SIG-M5 (cell line): ENCODE data around the gene CHST11.
A peak's percentile ranks its signal among the peaks of the same experiment; 100 is the strongest.

Experiments used
- DNase-seq: peaks from one replicate; lab custom pipeline; 2025; lab: John Stamatoyannopoulos, UW

CHST11 gene

GRCh38 chr12:104460041-104460719 lies 3.4 kb downstream of the CHST11 start:
- DNase-seq, result no peak

GRCh38 chr12:104460973-104461698 lies 4.4 kb downstream of the CHST11 start:
- DNase-seq, result peak; percentile 30

- no peak for DNase-seq
Observed at GRCh38 chr12:104462325-104462724, 5.6 kb downstream of the CHST11 start.

GRCh38 chr12:104462931-104463339 lies 6.2 kb downstream of the CHST11 start:
- no peak for DNase-seq

- DNase-seq, result no peak
Observed at GRCh38 chr12:104463368-104463767, 6.6 kb downstream of the CHST11 start.

- DNase-seq, result no peak
Observed at GRCh38 chr12:104464899-104465298, 8.2 kb downstream of the CHST11 start.

- no peak for DNase-seq
Observed at GRCh38 chr12:104466709-104467345, 10.1 kb downstream of the CHST11 start.

GRCh38 chr12:104467346-104467837 lies 10.6 kb downstream of the CHST11 start:
- DNase-seq, result no peak

GRCh38 chr12:104468371-104468770 lies 11.6 kb downstream of the CHST11 start:
- DNase-seq, result no peak

GRCh38 chr12:104469066-104469465 lies 12.3 kb downstream of the CHST11 start:
- no peak for DNase-seq

GRCh38 chr12:104469523-104469922 lies 12.8 kb downstream of the CHST11 start:
- no peak for DNase-seq

- no peak for DNase-seq
Observed at GRCh38 chr12:104470521-104470920, 13.8 kb downstream of the CHST11 start.

GRCh38 chr12:104471336-104471735 lies 14.6 kb downstream of the CHST11 start:
- DNase-seq, result no peak

GRCh38 chr12:104472748-104473147 lies 16.0 kb downstream of the CHST11 start:
- no peak for DNase-seq

- no peak for DNase-seq
Observed at GRCh38 chr12:104473374-104473983, 16.7 kb downstream of the CHST11 start.

GRCh38 chr12:104475271-104475670 lies 18.5 kb downstream of the CHST11 start:
- DNase-seq, result no peak

- DNase-seq, result no peak
Observed at GRCh38 chr12:104477510-104478390, 21.0 kb downstream of the CHST11 start.

GRCh38 chr12:104478396-104479122 lies 21.8 kb downstream of the CHST11 start:
- DNase-seq, result peak; percentile 93

GRCh38 chr12:104479123-104479662 lies 22.4 kb downstream of the CHST11 start:
- no peak for DNase-seq

- no peak for DNase-seq
Observed at GRCh38 chr12:104480012-104480411, 23.3 kb downstream of the CHST11 start.
